ENCODE measurements around the gene KLHL24.
"Not testable (repeated sequence)": the region's sequence is repeated elsewhere in the genome, so short reads cannot be mapped to it uniquely, and the experiment has no call there.

Gene KLHL24

GRCh38 chr3:183697610-183698317 lies 62.3 kb downstream of the KLHL24 start, which contains the start of gene YEATS2:
YEATS2 (plus strand) TSS chr3:183697797; CDS start chr3:183715163, 17,366 bp downstream.
- DNase-seq, result peak; percentile 72

DNA sequence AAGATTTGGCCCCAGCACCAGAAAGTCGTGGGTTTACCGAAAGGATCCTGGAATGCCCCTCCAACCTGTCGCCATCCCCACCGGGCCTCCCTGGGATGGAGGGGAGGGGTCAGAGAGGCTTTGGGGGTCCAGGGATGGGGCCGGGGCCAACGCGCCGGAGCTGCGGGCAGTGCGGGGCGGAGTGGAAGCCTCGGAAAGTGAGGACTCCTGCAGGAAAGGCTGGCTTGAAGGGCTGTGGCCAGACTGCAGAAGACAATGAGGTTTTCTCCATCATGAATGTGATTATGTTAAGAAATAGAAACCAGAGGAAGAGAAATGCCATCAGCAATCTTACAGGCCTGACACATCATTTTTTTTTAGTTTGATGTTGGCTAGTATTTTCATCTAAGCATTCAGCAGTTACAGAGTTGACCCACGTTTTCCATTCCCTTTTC lies 62.9 kb downstream of the KLHL24 start:
- DNase-seq, result peak; percentile 14 to 24

DNA sequence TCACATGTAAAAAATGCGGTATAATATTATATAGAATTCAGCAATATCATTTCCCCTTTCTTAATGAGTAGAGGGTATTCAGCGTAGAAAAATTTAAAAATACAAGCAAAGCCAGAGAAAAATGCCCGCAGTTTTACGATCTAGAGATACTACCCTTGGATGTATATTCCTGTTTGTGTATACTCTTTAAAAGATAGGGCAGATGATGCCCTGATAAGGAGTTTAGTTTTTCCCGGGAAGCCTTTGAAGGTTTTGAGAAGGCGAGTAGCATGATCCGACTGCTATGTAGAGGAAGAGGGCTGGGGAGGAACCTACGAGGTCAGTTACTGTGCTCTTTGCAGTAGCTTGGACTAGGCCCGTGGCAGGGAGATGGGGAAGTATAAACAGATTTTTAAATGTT lies 63.3 kb downstream of the KLHL24 start:
- no peak for DNase-seq

DNA sequence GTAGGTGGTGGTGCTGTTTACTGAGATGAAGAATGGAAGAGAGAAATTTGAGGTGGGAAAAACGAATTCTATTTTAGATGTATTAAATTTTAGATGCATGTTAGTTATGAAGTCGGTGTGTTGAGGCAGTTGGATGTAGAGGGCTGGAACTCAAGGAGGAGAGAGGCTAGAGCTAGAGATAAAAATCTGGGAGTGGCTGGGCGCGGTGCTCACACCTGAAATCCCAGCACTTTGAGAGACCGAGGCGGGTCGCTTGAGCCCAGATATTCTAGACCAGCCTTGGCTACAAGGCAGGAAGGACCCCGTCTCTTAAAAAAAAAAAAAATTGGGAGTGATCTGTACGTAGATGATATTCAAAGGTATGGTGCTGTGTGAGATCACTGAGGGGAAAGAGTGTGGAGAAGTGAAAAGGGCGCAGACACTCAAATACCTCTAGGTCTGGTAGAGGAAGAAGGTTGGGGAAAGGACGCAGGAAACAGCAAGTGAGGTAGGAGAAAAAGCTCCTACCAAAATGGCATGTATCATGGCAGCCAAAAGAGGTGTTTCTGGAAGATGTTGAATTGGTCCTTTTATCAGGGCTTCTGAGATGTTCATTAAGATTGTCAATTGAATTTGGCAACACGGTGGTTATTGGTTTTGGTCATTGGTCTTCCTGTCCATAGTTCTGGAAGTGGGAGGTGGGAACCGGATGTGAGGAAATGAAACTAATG lies 64.0 kb downstream of the KLHL24 start:
- DNase-seq, result no peak

- no peak for DNase-seq
Measured at GRCh38 chr3:183701744-183702143, 66.3 kb downstream of the KLHL24 start.

DNA sequence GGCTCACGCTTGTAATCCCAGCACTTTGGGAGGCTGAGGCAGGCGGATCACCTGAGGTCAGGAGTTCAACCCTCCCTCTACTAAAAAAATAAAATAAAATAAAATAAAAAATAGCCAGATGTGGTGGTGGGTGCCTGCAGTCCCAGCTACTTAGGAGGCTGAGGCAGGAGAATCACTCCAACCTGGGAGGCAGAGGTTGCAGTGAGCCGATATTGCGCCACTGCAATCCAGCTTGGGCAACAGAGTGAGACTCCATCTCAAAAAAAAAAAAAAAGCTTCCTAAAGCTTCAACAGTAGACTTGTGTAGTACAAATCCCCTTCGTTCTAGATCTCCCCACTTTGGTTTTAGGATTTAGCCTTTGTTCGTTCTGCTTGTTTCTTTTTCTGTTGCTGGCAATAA lies 68.5 kb downstream of the KLHL24 start:
- DNase-seq, result not testable (repeated sequence)

- no peak for DNase-seq
Measured at GRCh38 chr3:183710231-183710630, 74.8 kb downstream of the KLHL24 start.

- DNase-seq, result no peak
Measured at GRCh38 chr3:183711516-183711915, 76.1 kb downstream of the KLHL24 start.

DNA sequence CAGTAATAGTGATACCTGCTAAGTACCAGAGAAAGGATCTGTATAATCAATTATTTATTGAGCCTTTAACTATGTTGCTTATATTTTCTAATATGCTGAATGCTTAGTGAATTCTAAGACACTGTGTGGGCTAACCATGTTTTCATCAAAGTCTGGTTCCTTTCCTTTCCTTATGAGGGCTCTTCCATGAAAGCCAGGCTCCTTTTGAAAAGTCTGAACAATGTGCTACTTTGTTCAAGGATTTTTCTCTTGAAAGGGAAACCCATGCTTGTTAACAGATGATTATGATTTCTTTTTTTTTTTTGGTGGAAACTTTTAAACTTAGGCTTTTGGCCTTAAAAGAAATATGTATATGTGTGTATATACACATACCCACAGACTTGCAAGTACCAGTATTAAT lies 79.2 kb downstream of the KLHL24 start:
- no peak for DNase-seq

GRCh38 chr3:183718012-183718411 lies 82.6 kb downstream of the KLHL24 start:
- no peak for DNase-seq

- DNase-seq, result no peak
Measured at GRCh38 chr3:183725387-183725786, 90.0 kb downstream of the KLHL24 start.

GRCh38 chr3:183728204-183728603 lies 92.8 kb downstream of the KLHL24 start:
- DNase-seq, result no peak

DNA sequence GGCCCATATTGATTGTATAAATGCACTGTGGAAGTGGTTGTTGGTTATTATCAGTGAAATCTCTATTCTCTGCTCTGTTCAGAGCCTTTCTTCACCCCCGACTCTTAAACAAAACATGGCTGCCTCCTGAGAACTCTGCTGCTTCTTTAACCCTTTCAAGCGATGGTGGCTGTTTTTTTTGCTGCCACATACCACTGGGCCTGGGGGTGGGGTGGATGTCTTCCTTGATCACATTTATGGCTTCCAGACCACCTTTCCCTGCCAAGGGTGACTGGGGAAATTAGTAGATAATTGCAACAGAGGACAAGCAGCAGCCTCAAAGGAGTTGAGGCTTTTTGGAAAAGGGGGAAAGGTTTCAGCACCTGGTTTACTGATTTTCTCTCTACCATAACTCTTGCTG lies 94.9 kb downstream of the KLHL24 start:
- no peak for DNase-seq

- no peak for DNase-seq
Measured at GRCh38 chr3:183731611-183732010, 96.2 kb downstream of the KLHL24 start.

GRCh38 chr3:183733553-183733952 lies 98.1 kb downstream of the KLHL24 start:
- DNase-seq, result no peak
